ENCODE data around the gene TCF7. TPM values are rescaled to one million over a fixed set of nuclear protein-coding genes. Genes with fewer than 3 reads are reported as not detected.

TCF7 gene
- total and polyA plus RNA-seq, 2 of the 13 experiments (the other 11 are each of a cell fraction or from before 2014, with no cell fraction given): 6.3 to 6.8 TPM

DNA sequence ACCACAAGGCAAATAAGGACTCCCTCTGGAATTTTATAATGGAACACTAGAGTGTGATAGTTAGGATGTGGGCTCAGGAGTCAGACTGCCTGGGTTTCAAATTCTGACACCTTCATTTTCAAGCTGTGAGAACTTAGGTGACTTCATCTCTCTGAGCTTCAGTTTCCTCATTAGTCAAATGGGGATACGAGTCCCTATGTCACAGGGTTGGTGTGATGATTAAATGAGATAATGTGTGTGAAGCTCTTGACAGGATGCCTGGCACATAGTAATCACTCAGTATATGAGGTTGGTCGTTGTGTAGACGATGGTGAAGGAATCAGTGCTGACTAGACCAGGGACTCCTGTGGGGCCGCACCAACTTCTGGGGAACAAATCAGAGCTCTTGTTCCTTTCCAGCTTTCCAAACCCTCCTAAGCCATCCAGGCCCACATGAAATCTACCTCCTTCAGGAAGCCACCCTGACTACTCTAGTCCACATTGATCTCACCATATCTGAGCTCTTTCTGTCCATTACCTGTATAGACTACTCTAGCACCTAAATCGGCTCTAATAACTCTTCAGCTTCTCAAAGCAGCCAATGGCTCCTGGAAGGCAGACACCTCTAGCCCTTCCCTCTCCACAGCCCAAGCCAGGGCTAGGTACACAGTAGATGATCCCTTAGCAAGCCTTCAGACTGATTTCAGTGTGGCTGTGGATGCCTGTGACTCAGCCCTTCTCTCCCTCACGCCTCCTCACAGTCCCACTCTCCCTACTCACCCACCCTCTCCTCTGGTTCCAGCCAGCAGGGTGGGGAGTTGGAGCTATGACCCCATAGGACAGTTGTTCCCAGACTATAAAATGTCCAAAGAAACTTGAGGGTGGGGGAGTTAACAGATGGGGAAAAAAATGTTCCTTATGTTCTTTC lies 2.5 kb upstream of the TCF7 start:
- intact Hi-C loops (cut with micrococcal nuclease; ENCODE audit: unreplicated experiment): no loop called here
- Histone ChIP-seq H3K27ac (ENCODE audit: extremely low read length, insufficient read depth, low read length) (no peak overlapping the region), H3K9me3 (ENCODE audit: low read length) (no peaks in the 10 kb centered on the region), H3K36me3 (replicated peaks in 1 of 2; ENCODE audit: control insufficient read depth in 1 of 2, insufficient read depth in 2 of 2, low read length in 2 of 2) (peaks cover 3 to 4% of the 10 kb centered on the region in 2 experiments; a peak in 2 of 5 replicates), H3K4me1 (ENCODE audit: insufficient read depth, low read length) (peaks cover 62% of the 10 kb centered on the region), H2AFZ (ENCODE audit: low read length) (no peak overlapping the region), H3K4me2 (ENCODE audit: low read depth, low read length) (no peak overlapping the region), H3K79me2 (ENCODE audit: insufficient read depth, low read length) (peaks cover 2% of the 10 kb centered on the region), H3K9ac (ENCODE audit: insufficient read depth, low read depth, low read length) (no peak overlapping the region), H3K4me3 (replicated peaks in 1 of 3; ENCODE audit: insufficient read depth in 1 of 3, low read depth in 2 of 3, low read length in 3 of 3) (no peak overlapping the region), H4K20me1 (ENCODE audit: insufficient read depth, low read length) (no peaks in the 10 kb centered on the region), H3K27me3 (ENCODE audit: control insufficient read depth in 1 of 2, insufficient read depth in 2 of 2, low read length in 2 of 2) (peaks cover 6 to 28% of the 10 kb centered on the region in 2 experiments; a peak in 3 of 5 replicates)
- 44% methylated on average over 6 of the region's 6 CpGs for WGBS (ENCODE audit: low lambda C conversion rate)
- ATAC-seq: peak; percentile 21
- no peak for DNase-seq (ENCODE audit: low spot score)
- FAIRE-seq: no peak
- TF ChIP-seq ZNF33A (CRISPR knock-in tag; IDR thresholded peaks at IDR 0.05; ENCODE audit: borderline replicate concordance) (no peak), ZSCAN31 (CRISPR knock-in tag; IDR thresholded peaks at IDR 0.05; ENCODE audit: low read depth) (no peak), ZFP41 (CRISPR knock-in tag; IDR thresholded peaks at IDR 0.05; ENCODE audit: borderline replicate concordance) (no peak)
- ChIA-PET CTCF (ENCODE audit: low intra/inter-chr PET ratio, low total read pairs) (no interaction called here), POLR2A (interaction anchor here (0.6 to 2.7 kb wide), 6 partner anchors 12 to 353 kb away, joined by 3 to 28 read pairs (median 3); no protein-coding TSS in a partner anchor)
- in situ Hi-C loops (cut with HindIII; ENCODE audit: extremely low pct_ligation_motif_present, low pct_unique_long_range_greater_than_20kb): no loop called here
- BruUV-seq (replicated peaks): no TSS peak

DNA sequence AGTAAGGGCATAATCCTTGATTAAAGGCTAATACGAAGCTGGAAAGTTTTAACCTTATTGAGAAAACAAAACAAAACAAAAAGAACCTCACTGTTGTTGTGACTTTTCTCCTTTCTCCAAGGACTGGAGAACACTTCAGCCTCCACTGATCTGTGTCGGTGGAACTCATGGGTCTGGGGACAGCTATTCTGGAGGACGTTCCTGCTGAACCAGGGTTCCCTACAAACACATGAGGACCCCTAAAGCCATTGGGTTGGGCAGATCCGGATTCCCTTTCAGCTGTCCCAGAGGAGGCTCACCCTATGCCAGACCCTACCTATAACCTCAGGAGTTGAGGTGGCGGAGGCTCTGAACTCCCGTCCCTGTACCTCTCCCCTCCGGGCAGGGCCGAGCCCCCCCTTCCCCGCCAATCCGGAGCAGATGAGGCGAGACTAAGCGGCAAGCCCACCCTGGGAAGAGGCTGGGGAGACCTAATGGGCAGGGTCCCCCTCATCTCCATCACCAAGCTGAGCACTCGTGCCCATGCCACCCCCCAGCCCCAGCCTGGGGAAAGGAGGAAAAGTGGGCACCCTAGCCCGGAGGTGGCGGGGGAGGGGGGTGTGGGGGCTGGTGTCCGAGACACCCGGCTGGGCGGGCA lies 1.6 kb upstream of the TCF7 start:
- no TSS peak for BruUV-seq (replicated peaks)
- ChIA-PET POLR2A (interaction anchor here (0.8 to 3.9 kb wide), 7 partner anchors 9 to 353 kb away, joined by 3 to 40 read pairs (median 3); no protein-coding TSS in a partner anchor), CTCF (ENCODE audit: low intra/inter-chr PET ratio, low total read pairs) (no interaction called here)
- H3K9me3 ChIP-seq (ENCODE audit: low read length): no peaks in the 10 kb centered on the region
- no peak overlapping the region for H3K9ac ChIP-seq (ENCODE audit: insufficient read depth, low read depth, low read length)
- in situ Hi-C loops (cut with HindIII; ENCODE audit: extremely low pct_ligation_motif_present, low pct_unique_long_range_greater_than_20kb): no loop called here
- 40% methylated on average over 4 of the region's 18 CpGs for WGBS (ENCODE audit: low lambda C conversion rate)
- DNase-seq (ENCODE audit: low spot score): no peak
- H3K4me3 ChIP-seq (replicated peaks in 1 of 3; ENCODE audit: insufficient read depth in 1 of 3, low read depth in 2 of 3, low read length in 3 of 3): no peak overlapping the region
- intact Hi-C loops (cut with micrococcal nuclease; ENCODE audit: unreplicated experiment): no loop called here
- H3K4me1 ChIP-seq (ENCODE audit: insufficient read depth, low read length): peaks cover 61% of the 10 kb centered on the region
- H2AFZ ChIP-seq (ENCODE audit: low read length): no peak overlapping the region
- no peaks in the 10 kb centered on the region for H4K20me1 ChIP-seq (ENCODE audit: insufficient read depth, low read length)
- peaks cover 4 to 26% of the 10 kb centered on the region in 2 experiments; a peak in 3 of 5 replicates for H3K27me3 ChIP-seq (ENCODE audit: control insufficient read depth in 1 of 2, insufficient read depth in 2 of 2, low read length in 2 of 2)
- peaks cover 2% of the 10 kb centered on the region for H3K79me2 ChIP-seq (ENCODE audit: insufficient read depth, low read length)
- no peak overlapping the region for H3K27ac ChIP-seq (ENCODE audit: extremely low read length, insufficient read depth, low read length)
- H3K4me2 ChIP-seq (ENCODE audit: low read depth, low read length): no peak overlapping the region
- FAIRE-seq: no peak
- ATAC-seq: no peak
- peaks cover 3 to 12% of the 10 kb centered on the region in 2 experiments; a peak in 2 of 5 replicates for H3K36me3 ChIP-seq (replicated peaks in 1 of 2; ENCODE audit: control insufficient read depth in 1 of 2, insufficient read depth in 2 of 2, low read length in 2 of 2)
- TF ChIP-seq PLRG1 (conservative IDR thresholded peaks at IDR 0.05) (no peak), ZNF879 (CRISPR knock-in tag; IDR thresholded peaks at IDR 0.05) (no peak), HNRNPLL (IDR thresholded peaks at IDR 0.05; ENCODE audit: low read depth, low read length, poor library complexity, severe bottlenecking) (no peak), RBM39 (IDR thresholded peaks at IDR 0.05; ENCODE audit: low read depth, low read length, poor library complexity, severe bottlenecking) (no peak), ETV5 (CRISPR knock-in tag; IDR thresholded peaks at IDR 0.05; ENCODE audit: borderline replicate concordance) (no peak), ZNF724P (CRISPR knock-in tag; IDR thresholded peaks at IDR 0.05; ENCODE audit: borderline replicate concordance) (no peak)
- TF ChIP-seq, protein P1, sequence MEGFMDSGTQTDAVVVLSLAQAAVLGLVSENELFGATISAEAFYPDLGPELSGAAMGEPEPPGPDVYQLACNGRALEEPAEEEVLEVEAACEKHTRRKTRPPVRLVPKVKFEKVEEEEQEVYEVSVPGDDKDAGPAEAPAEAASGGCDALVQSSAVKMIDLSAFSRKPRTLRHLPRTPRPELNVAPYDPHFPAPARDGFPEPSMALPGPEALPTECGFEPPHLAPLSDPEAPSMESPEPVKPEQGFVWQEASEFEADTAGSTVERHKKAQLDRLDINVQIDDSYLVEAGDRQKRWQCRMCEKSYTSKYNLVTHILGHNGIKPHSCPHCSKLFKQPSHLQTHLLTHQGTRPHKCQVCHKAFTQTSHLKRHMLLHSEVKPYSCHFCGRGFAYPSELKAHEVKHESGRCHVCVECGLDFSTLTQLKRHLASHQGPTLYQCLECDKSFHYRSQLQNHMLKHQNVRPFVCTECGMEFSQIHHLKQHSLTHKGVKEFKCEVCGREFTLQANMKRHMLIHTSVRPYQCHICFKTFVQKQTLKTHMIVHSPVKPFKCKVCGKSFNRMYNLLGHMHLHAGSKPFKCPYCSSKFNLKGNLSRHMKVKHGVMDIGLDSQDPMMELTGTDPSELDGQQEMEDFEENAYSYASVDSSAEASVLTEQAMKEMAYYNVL (CRISPR knock-in tag; IDR thresholded peaks at IDR 0.05; ENCODE audit: borderline replicate concordance): no peak
- TF ChIP-seq, protein P2, sequence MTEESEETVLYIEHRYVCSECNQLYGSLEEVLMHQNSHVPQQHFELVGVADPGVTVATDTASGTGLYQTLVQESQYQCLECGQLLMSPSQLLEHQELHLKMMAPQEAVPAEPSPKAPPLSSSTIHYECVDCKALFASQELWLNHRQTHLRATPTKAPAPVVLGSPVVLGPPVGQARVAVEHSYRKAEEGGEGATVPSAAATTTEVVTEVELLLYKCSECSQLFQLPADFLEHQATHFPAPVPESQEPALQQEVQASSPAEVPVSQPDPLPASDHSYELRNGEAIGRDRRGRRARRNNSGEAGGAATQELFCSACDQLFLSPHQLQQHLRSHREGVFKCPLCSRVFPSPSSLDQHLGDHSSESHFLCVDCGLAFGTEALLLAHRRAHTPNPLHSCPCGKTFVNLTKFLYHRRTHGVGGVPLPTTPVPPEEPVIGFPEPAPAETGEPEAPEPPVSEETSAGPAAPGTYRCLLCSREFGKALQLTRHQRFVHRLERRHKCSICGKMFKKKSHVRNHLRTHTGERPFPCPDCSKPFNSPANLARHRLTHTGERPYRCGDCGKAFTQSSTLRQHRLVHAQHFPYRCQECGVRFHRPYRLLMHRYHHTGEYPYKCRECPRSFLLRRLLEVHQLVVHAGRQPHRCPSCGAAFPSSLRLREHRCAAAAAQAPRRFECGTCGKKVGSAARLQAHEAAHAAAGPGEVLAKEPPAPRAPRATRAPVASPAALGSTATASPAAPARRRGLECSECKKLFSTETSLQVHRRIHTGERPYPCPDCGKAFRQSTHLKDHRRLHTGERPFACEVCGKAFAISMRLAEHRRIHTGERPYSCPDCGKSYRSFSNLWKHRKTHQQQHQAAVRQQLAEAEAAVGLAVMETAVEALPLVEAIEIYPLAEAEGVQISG (CRISPR knock-in tag; IDR thresholded peaks at IDR 0.05): no peak

All from HepG2 (cell line).